Measurements from ENCODE around the gene LCN12. TPM values are rescaled to one million over a fixed set of nuclear protein-coding genes. Genes with fewer than 3 reads are reported as not detected.
A peak's percentile ranks its signal among the peaks of the same experiment; 100 is the strongest.

The LCN12 gene
- total and polyA plus RNA-seq, 3 donors from 2014 or later = 11.5 to 27.8 (median 27.1) TPM

- TF ChIP-seq CTCF (IDR thresholded peaks at IDR 0.05) (no peak), POLR2A (IDR thresholded peaks at IDR 0.05) (no peak)
- 92% methylated on average over 10 to 15 of the region's 15 CpGs for WGBS, 2 donors
- no peaks in the 10 kb centered on the region for H3K27me3 ChIP-seq
- H3K36me3 ChIP-seq (ENCODE audit: low read depth, missing control alignments) = no peaks in the 10 kb centered on the region
- no peak for DNase-seq
- peaks cover 4% of the 10 kb centered on the region for H3K4me1 ChIP-seq
- H3K27ac ChIP-seq = no peak overlapping the region
- intact Hi-C loops (cut with DNase I; ENCODE audit: low total_unique reads) = no loop called here
- no peaks in the 10 kb centered on the region for H3K9me3 ChIP-seq
- no peak overlapping the region for H3K4me3 ChIP-seq
Observed at GRCh38 chr9:136937186-136938001, 14.7 kb upstream of the LCN12 start.

- DNase-seq = no peak
Observed at GRCh38 chr9:136939431-136939995, 12.6 kb upstream of the LCN12 start.

GRCh38 chr9:136939996-136940525 is 12.0 kb upstream of the LCN12 start:
- Histone ChIP-seq H3K9me3 (no peaks in the 10 kb centered on the region), H3K4me1 (peaks cover 19% of the 10 kb centered on the region), H3K4me3 (no peak overlapping the region), H3K27ac (no peak overlapping the region), H3K36me3 (ENCODE audit: low read depth, missing control alignments) (no peaks in the 10 kb centered on the region), H3K27me3 (no peaks in the 10 kb centered on the region)
- intact Hi-C loops (cut with DNase I; ENCODE audit: low total_unique reads) = loop anchor here (5.0 kb wide), 1 partner anchor 133 kb away; the partner anchor contains the start of gene RABL6
- TF ChIP-seq CTCF (IDR thresholded peaks at IDR 0.05) (no peak), POLR2A (IDR thresholded peaks at IDR 0.05) (no peak)
- WGBS, 2 donors = 64 to 70% methylated on average over 12 to 16 of the region's 16 CpGs
- DNase-seq = peak; percentile 81

More at GRCh38 chr9:136939431-136939995, 12.6 kb upstream of the LCN12 start:
- Histone ChIP-seq H3K36me3 (ENCODE audit: low read depth, missing control alignments) (no peaks in the 10 kb centered on the region), H3K9me3 (no peaks in the 10 kb centered on the region), H3K27me3 (no peaks in the 10 kb centered on the region), H3K27ac (no peak overlapping the region), H3K4me1 (peaks cover 15% of the 10 kb centered on the region), H3K4me3 (no peak overlapping the region)
- no peak for TF ChIP-seq POLR2A (IDR thresholded peaks at IDR 0.05)
- no peak for TF ChIP-seq CTCF (IDR thresholded peaks at IDR 0.05)
- intact Hi-C loops (cut with DNase I; ENCODE audit: low total_unique reads) = no loop called here
- 76 to 81% methylated on average over 12 to 28 of the region's 28 CpGs for WGBS, 2 donors

- no peak for TF ChIP-seq POLR2A (IDR thresholded peaks at IDR 0.05)
- no peak for TF ChIP-seq CTCF (IDR thresholded peaks at IDR 0.05)
- Histone ChIP-seq H3K27me3 (no peaks in the 10 kb centered on the region), H3K27ac (no peak overlapping the region), H3K9me3 (no peaks in the 10 kb centered on the region), H3K4me1 (peaks cover 19% of the 10 kb centered on the region), H3K36me3 (ENCODE audit: low read depth, missing control alignments) (no peaks in the 10 kb centered on the region), H3K4me3 (no peak overlapping the region)
- intact Hi-C loops (cut with DNase I; ENCODE audit: low total_unique reads) = loop anchor here (5.0 kb wide), 1 partner anchor 133 kb away; the partner anchor contains the start of gene RABL6
- WGBS, 2 donors = 92 to 95% methylated on average over 20 to 42 of the region's 42 CpGs
- DNase-seq = no peak
Observed at GRCh38 chr9:136940526-136941230, 11.4 kb upstream of the LCN12 start.
